Activated CD8-positive, alpha-beta T cell treated with anti-CD3 and anti-CD28 coated beads, Interleukin-2, amount 10 ng/mL, durations not matched to agents 7 days and 5 days (primary cell): ENCODE data around the gene LSM14A. TPM values are rescaled to one million over a fixed set of nuclear protein-coding genes. Genes with fewer than 3 reads are reported as not detected.

Experiments
- ATAC-seq: fragments of 150-1000 bp; cut with Tn5 transposase; one replicate; pipeline ENCODE4 v1.10.0; 2021; ENCODE audit warnings: moderate library complexity
- CTCF ChIA-PET: fragments of 350-600 bp; sonication (Branson Sonifier 250); formaldehyde crosslinking; loops from one replicate; lab custom pipeline; 2021; ENCODE audit warnings: antibody characterized with exemption; lab: Charles Lee
- POLR2A ChIA-PET: fragments of 350-600 bp; sonication (Branson Sonifier 250); formaldehyde crosslinking; loops from one replicate; lab custom pipeline; 2021; ENCODE audit warnings: antibody characterized with exemption; lab: Charles Lee
- DNase-seq: peaks from one replicate; pipeline ENCODE4 v3.0.0-alpha.2; 2020
- H3K27ac Mint-ChIP-seq: one replicate; pipeline ENCODE4 v1.8.0; 2021; ENCODE audit warnings: mild to moderate bottlenecking, mixed read lengths
- H3K27me3 Mint-ChIP-seq: one replicate; pipeline ENCODE4 v1.8.0; 2021; ENCODE audit warnings: low read depth, mixed read lengths
- H3K36me3 Mint-ChIP-seq: one replicate; pipeline ENCODE4 v1.8.0; 2021; ENCODE audit warnings: low read depth, mixed read lengths
- H3K4me1 Mint-ChIP-seq: one replicate; pipeline ENCODE4 v1.8.0; 2021; ENCODE audit warnings: low read depth, mixed read lengths
- H3K4me3 Mint-ChIP-seq: one replicate; pipeline ENCODE4 v1.8.0; 2021; ENCODE audit warnings: mild to moderate bottlenecking, mixed read lengths
- H3K9me3 Mint-ChIP-seq: one replicate; pipeline ENCODE4 v1.8.0; 2022; ENCODE audit warnings: mixed read lengths; ENCODE audit not compliant: insufficient read depth
- total RNA-seq, 2 experiments: library from RNA; stranded (reverse); gene quantifications; one replicate each; pipeline ENCODE4 v1.2.3, GENCODE V29; 2021

Gene LSM14A
- total RNA-seq, 2 experiments from 2014 or later = 133 to 139 TPM

GRCh38 chr19:34277244-34277643, 104.9 kb downstream of the LSM14A start:
- ATAC-seq (no peak), DNase-seq (no peak)
- CTCF ChIA-PET = no interaction called here
- Mint-ChIP-seq H3K27me3 (no peaks in the 10 kb centered on the region), H3K4me1 (no peaks in the 10 kb centered on the region), H3K36me3 (peaks cover 4% of the 10 kb centered on the region), H3K4me3 (no peak overlapping the region), H3K9me3 (no peaks in the 10 kb centered on the region), H3K27ac (no peak overlapping the region)
- POLR2A ChIA-PET = no interaction called here

- POLR2A ChIA-PET = no interaction called here
- no peaks in the 10 kb centered on the region for H3K9me3 Mint-ChIP-seq
These were observed 106.5 kb downstream of the LSM14A start for GRCh38 chr19:34278783-34279182.

More at GRCh38 chr19:34278783-34279182, 106.5 kb downstream of the LSM14A start:
- DNase-seq (no peak), ATAC-seq (no peak)
- H3K4me1 Mint-ChIP-seq = no peaks in the 10 kb centered on the region
- no peaks in the 10 kb centered on the region for H3K27me3 Mint-ChIP-seq
- CTCF ChIA-PET = no interaction called here
- no peak overlapping the region for H3K4me3 Mint-ChIP-seq
- H3K36me3 Mint-ChIP-seq = peaks cover 4% of the 10 kb centered on the region
- H3K27ac Mint-ChIP-seq = no peak overlapping the region

Other genes starting within 250 kb of the LSM14A start
- 1 to 10 TPM; 6.3 to 8.3 TPM for gene GARRE1, start 82.0 kb downstream of the LSM14A start, total RNA-seq
- 100 to 1,000 TPM; 661 to 697 TPM for gene GPI, start 192.7 kb downstream of the LSM14A start, total RNA-seq
- 10 to 100 TPM; 12.9 to 13.3 TPM for gene PDCD2L, start 231.9 kb downstream of the LSM14A start, total RNA-seq